Activated effector memory CD4-positive, alpha-beta T cell treated with Interleukin-2 at 50 U/mL for 16 hours (primary cell): Measurements from ENCODE around the gene MRPL55.

Source experiments
- DNase-seq: peaks from one replicate; pipeline ENCODE4 v3.0.0-alpha.2; 2020

Gene MRPL55

DNA sequence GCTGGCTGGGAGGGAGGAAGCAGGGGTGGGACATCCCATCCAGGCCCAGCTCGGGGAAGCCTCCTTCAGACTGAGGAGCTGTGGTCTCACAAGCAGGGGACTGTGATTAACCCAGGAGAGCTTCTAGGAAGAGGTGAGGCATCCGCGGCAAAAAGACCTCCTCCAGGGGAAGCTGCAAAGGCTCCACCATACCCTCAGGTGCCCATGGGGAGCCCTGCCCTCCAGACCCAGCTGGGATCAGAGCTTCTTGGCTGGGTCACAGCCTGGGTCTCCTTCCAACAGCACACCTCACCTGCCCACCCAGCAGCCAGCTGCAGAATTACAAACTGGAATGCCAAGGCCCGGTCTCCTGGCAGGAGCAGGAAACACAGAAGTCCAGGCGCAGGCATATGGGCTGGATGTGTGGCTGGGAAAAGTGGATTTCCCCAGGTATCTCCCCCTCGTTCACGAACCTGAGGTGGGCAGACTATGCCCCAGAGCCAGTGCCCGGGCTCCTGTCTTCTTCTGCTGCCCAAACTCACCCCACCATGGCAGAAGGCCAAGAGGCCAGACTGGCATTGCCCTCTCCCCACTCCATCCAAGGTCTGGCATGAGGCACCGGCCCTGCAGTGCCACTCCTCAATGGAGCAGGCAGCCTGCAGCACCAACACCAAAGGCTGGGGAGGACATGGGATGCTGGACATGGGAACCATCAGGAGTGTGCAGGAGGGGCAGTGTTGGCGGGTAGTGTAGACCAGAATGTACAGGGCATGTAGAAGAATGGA, 42.0 kb downstream of the MRPL55 start:
- DNase-seq, result no peak

DNA sequence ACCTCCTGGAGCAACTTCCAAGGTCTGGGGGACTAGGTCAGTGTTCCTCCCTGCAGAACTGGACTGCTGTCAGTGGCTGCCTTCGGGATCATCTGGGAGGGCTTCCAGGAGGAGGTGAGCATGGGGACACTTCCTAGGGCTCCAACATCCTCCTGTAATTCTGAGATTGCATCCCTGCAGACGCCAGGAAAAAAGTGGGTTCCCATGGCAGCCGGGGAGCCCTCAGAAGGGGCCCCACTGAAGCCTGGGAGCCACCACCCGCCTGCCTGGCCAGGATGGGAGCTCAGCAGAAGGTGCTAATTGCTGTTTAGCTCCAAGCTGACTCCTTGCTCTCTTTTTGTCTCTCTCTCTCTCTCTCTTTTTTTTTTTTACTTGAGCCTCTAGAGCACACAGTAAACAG, 42.7 kb downstream of the MRPL55 start:
- DNase-seq, result no peak

- no peak for DNase-seq
Observed at GRCh38 chr1:228065543-228066347, 43.4 kb downstream of the MRPL55 start.

DNA sequence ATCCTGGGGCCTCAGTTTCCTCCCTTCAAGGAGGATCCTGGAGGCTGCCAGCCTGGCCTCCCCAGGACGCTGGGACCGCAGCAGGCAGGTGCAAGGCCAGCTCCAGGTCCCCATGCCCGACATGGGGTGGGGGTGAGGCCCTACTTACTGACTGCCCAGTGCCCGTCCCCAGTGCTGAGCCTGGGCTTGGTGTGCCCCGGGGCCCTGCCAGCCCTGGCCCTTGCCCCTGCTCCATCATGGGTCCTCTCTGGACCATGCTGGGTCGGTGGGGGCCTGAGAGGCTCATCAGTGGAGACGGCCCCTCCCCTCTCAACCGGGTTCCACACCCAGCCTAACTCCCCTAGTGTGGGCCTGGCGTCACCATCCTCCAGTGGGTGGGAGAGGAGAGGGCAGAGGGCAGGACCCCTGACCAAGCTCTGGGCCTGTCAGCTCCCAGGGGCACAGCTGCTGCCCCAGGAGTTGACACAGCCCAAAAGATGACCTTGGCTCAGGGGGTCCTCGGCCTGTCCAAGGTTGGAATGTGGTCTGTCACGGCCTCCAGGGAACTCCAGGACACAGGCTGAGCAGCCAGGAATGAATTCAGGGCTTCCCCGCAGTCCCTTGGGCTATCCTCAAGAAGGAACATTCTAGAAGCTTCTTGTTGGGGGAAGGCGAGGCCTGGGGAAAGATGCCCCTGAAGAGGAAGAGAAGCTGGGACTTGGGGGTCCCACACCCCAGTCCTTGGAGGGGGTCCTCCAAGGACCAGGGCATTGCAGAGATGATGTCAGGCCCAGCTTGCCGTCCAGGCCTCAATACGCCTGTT, 44.2 kb downstream of the MRPL55 start:
- DNase-seq, result no peak

- DNase-seq, result no peak
Observed at GRCh38 chr1:228064296-228064695, 44.8 kb downstream of the MRPL55 start.

DNA sequence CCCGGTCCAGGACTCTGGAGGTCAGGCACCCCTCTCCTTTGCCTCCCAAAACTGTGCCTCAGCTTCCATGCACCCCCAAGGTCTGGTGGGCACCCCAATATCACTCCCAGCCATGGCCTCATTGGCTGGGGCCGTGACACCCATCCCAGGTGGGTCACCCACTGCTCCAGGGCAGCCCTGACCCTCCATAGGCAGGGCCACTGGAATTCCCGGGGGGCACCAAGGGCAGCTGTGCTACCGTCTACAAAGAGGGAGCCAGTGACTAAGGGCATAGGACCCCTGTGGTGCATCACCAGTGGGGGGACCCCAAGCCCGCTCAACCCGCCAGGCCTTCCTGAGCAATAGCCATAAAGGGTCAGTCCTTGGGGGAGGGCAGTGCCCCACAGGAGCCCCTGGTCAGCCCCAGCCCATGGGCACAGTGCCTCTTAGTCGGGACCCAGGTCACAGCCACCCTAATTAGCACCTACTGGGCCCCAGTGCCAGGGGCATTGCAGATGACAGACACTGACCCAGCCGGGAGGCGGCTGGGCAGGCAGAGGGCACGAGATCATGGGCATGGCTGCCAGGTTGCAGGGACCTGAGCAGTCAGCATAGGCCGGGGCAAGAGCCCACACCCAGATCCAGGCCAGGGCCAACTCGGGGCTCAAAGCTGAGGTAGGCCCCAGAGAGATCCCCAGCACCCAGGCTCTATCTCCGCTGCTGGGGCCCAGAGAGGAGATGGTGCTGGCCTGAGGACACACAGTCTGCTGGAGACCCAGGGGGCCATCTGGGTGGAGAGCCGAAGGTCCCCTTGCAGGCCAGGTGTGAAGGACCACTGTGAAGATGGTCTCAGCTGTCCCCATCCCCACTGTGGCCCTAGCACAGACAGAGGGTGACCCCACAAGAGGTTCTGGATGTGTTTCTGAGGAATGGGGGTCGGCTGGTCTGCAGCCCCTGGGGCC, 45.6 kb downstream of the MRPL55 start:
- DNase-seq, result no peak

DNA sequence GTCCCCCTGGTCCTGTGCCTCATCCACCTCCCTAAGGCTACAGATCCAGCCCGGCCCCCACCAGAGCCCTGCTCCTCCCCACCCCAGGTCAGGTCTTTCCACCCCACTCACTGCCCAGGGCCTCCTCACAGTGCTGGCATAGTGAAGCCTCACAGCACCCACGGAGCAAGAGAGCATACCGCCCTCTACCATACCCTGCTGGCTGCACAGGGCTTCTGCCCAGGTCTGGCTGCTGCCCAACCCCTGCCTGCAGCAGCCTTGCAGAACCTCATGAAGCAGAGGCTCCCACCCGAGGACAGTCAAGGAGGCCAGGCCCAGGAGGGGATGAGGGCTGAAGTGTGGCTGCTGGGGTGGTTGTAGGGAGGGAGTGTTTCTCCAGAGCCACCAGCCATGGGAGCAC, 46.3 kb downstream of the MRPL55 start:
- no peak for DNase-seq

DNA sequence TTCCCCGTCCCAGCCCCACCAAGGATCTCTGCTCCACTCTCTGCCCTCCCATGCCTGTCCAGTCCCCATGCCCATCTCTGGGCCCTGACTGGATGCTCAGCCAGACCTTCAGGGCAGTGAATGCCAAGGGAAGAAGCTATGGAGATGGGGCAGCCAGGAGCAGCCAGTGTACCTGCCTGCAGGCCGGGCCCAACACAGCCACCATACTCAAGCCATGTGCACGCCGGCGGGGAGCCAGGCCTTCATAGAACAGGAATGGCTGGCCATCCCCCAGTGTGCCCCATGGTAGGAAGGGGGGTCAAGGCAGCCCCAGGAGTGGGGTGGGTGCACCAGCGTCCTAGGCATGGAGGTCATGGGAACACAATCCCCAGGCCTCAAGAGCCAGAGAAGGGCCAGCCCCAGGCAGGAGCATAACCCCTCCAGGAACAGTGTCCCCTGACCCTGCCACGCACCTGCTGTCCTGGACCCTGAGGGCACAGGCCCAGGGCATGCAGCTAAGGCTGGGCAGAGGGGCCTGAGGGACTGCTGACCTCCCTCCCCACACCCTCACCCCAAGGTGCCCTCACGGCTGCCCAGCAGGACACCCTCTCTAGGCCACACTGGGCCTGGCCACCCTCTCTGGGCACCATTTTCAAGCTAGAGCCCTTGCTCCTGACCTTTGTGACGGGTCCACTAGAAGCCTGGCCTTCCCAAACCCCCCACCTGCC, 46.9 kb downstream of the MRPL55 start:
- no peak for DNase-seq

DNA sequence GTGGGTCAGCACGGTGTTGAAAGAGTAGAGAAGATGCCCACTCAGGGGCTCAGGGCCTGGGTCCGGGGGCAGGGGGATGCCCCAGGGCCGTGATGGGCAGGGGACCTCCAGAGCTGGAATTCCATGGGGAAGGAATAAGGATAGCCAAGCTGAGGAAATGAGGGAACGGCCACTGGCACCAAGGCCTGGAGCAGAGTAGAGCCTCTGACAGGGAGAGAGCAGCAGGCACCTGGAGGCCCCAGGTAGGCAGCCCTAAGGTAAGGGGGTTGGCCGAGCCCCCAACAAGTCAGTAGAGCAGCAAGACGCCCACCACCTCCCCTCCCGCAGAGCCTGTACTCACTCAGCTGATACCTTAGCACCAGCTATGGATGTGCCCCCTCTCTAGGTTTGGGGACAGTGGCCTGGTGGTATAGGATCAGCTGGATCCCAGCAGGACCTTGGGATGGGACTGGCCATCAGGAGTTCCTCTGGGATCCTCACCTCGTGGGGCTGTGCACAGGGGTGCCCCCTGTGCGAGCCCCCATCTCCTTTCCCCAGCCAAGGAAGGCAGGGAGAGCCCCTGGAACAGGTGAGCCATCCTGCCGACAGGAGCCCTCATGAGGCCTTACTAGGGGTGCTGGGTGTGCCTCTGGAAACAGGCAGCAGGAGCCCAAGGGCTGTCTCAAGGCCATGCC, 47.6 kb downstream of the MRPL55 start:
- DNase-seq, result no peak

DNA sequence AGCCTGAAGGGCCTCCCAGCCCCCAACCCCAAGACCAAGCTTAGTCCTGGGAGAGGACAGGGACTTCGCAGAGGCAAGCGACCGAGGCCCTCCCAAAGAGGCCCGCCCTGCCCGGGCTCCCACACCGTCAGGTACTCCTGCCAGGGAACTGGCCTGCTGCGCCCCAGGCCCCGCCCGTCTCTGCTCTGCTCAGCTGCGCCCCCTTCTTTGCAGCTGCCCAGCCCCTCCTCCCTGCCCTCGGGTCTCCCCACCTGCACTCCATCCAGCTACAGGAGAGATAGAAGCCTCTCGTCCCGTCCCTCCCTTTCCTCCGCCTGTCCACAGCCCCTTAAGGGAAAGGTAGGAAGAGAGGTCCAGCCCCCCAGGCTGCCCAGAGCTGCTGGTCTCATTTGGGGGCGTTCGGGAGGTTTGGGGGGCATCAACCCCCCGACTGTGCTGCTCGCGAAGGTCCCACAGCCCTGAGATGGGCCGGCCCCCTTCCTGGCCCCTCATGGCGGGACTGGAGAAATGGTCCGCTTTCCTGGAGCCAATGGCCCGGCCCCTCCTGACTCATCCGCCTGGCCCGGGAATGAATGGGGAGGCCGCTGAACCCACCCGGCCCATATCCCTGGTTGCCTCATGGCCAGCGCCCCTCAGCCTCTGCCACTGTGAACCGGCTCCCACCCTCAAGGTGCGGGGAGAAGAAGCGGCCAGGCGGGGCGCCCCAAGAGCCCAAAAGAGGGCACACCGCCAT, 48.5 kb downstream of the MRPL55 start:
- DNase-seq, result no peak

- peak; percentile 55 for DNase-seq
Observed at GRCh38 chr1:228059634-228060457, 49.3 kb downstream of the MRPL55 start.

DNA sequence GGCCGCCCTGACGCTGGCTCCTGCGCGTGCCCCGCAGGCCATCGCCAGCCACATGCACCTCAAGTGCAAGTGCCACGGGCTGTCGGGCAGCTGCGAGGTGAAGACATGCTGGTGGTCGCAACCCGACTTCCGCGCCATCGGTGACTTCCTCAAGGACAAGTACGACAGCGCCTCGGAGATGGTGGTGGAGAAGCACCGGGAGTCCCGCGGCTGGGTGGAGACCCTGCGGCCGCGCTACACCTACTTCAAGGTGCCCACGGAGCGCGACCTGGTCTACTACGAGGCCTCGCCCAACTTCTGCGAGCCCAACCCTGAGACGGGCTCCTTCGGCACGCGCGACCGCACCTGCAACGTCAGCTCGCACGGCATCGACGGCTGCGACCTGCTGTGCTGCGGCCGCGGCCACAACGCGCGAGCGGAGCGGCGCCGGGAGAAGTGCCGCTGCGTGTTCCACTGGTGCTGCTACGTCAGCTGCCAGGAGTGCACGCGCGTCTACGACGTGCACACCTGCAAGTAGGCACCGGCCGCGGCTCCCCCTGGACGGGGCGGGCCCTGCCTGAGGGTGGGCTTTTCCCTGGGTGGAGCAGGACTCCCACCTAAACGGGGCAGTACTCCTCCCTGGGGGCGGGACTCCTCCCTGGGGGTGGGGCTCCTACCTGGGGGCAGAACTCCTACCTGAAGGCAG, 50.0 kb downstream of the MRPL55 start:
- peak; percentile 44 for DNase-seq

- DNase-seq, result no peak
Observed at GRCh38 chr1:228058172-228058948, 50.7 kb downstream of the MRPL55 start.
